ENCODE measurements around the gene P2RX1.

P2RX1 gene

GRCh38 chr17:3903051-3903825, 13.0 kb downstream of the P2RX1 start:
- DNase-seq = no peak

- no peak for DNase-seq
These were observed 15.6 kb downstream of the P2RX1 start for GRCh38 chr17:3900646-3901045.

GRCh38 chr17:3897731-3898130, 18.5 kb downstream of the P2RX1 start:
- no peak for DNase-seq

- DNase-seq = no peak
These were observed 19.4 kb downstream of the P2RX1 start for GRCh38 chr17:3896968-3897235.

GRCh38 chr17:3896108-3896967, 19.9 kb downstream of the P2RX1 start:
- no peak for DNase-seq

- no peak for DNase-seq
These were observed 20.9 kb downstream of the P2RX1 start for GRCh38 chr17:3895354-3895753.

GRCh38 chr17:3894911-3895343, 21.3 kb downstream of the P2RX1 start:
- no peak for DNase-seq

GRCh38 chr17:3894188-3894587, 22.1 kb downstream of the P2RX1 start:
- no peak for DNase-seq

- no peak for DNase-seq
These were observed 22.5 kb downstream of the P2RX1 start for GRCh38 chr17:3893720-3894116.

GRCh38 chr17:3893003-3893719, 23.1 kb downstream of the P2RX1 start, which contains the start of gene CAMKK1:
CAMKK1 (minus strand) TSS chr17:3893053; CDS start chr17:3885687, 7,366 bp downstream.
- DNase-seq = peak; percentile 73 to 89

GRCh38 chr17:3892095-3892998, 23.9 kb downstream of the P2RX1 start:
- peak; percentile 11 to 17 for DNase-seq

- no peak for DNase-seq
These were observed 24.6 kb downstream of the P2RX1 start for GRCh38 chr17:3891626-3892094.

GRCh38 chr17:3890878-3891219, 25.4 kb downstream of the P2RX1 start:
- no peak for DNase-seq

GRCh38 chr17:3890082-3890877, 26.0 kb downstream of the P2RX1 start:
- no peak for DNase-seq

GRCh38 chr17:3889325-3890012, 26.8 kb downstream of the P2RX1 start:
- no peak for DNase-seq

GRCh38 chr17:3888343-3889171, 27.7 kb downstream of the P2RX1 start:
- no peak for DNase-seq

- no peak for DNase-seq
These were observed 28.5 kb downstream of the P2RX1 start for GRCh38 chr17:3887804-3888203.

- no peak for DNase-seq
These were observed 28.9 kb downstream of the P2RX1 start for GRCh38 chr17:3887394-3887793.

- DNase-seq = no peak
These were observed 29.5 kb downstream of the P2RX1 start for GRCh38 chr17:3886776-3887175.

- no peak for DNase-seq
These were observed 30.3 kb downstream of the P2RX1 start for GRCh38 chr17:3885970-3886369.

Data from NCI-H1930 (cell line).